Measurements from ENCODE around the gene ATRN.
A peak's percentile ranks its signal among the peaks of the same experiment; 100 is the strongest.
"Not testable (repeated sequence)": the region's sequence is repeated elsewhere in the genome, so short reads cannot be mapped to it uniquely, and the experiment has no call there.

The ATRN gene

GRCh38 chr20:3510110-3510509 lies 39.3 kb downstream of the ATRN start:
- intact Hi-C loops (cut with DNase I): no loop called here
- no peak for DNase-seq

GRCh38 chr20:3512239-3512638 lies 41.4 kb downstream of the ATRN start:
- intact Hi-C loops (cut with DNase I): not testable (repeated sequence)

GRCh38 chr20:3514012-3514642 lies 43.3 kb downstream of the ATRN start:
- intact Hi-C loops (cut with DNase I): no loop called here
- DNase-seq: no peak

More at GRCh38 chr20:3512239-3512638, 41.4 kb downstream of the ATRN start:
- not testable (repeated sequence) for DNase-seq

GRCh38 chr20:3515379-3516170 lies 44.8 kb downstream of the ATRN start:
- intact Hi-C loops (cut with DNase I): no loop called here
- no peak for DNase-seq

GRCh38 chr20:3521852-3522740 lies 51.3 kb downstream of the ATRN start:
- intact Hi-C loops (cut with DNase I): no loop called here

DNA sequence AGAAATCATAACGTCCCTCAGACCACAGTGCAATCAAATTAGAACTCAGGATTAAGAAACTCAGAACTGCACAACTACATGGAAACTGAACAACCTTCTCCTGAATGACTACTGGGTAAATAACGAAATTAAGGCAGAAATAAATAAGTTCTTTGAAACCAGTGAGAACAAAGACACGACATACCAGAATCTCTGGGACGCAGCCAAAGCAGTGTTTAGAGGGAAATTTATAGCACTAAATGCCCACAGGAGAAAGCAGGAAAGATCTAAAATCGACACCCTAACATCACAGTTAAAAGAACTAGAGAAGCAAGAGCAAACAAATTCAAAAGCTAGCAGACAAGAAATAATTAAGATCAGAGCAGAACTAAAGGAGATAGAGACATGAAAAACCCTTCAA lies 53.9 kb downstream of the ATRN start:
- intact Hi-C loops (cut with DNase I); DNase-seq: not testable (repeated sequence)

More at GRCh38 chr20:3521852-3522740, 51.3 kb downstream of the ATRN start:
- DNase-seq: peak in 1 of 10 donors; percentile 47

GRCh38 chr20:3532089-3532615 lies 61.3 kb downstream of the ATRN start:
- no peak for DNase-seq
- intact Hi-C loops (cut with DNase I): no loop called here

DNA sequence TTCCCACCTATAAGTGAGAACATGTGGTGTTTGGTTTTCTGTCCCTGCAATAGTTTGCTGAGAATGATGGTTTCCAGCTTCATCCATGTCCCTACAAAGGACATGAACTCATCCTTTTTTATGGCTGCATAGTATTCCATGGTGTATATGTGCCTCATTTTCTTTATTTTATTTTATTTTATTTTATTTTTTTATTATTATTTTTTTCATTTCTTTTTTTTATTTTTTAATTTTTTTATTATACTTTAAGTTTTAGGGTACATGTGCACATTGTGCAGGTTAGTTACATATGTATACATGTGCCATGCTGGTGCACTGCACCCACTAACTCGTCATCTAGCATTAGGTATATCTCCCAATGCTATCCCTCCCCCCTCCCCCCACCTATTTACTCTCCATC lies 66.9 kb downstream of the ATRN start:
- intact Hi-C loops (cut with DNase I); DNase-seq: not testable (repeated sequence)

DNA sequence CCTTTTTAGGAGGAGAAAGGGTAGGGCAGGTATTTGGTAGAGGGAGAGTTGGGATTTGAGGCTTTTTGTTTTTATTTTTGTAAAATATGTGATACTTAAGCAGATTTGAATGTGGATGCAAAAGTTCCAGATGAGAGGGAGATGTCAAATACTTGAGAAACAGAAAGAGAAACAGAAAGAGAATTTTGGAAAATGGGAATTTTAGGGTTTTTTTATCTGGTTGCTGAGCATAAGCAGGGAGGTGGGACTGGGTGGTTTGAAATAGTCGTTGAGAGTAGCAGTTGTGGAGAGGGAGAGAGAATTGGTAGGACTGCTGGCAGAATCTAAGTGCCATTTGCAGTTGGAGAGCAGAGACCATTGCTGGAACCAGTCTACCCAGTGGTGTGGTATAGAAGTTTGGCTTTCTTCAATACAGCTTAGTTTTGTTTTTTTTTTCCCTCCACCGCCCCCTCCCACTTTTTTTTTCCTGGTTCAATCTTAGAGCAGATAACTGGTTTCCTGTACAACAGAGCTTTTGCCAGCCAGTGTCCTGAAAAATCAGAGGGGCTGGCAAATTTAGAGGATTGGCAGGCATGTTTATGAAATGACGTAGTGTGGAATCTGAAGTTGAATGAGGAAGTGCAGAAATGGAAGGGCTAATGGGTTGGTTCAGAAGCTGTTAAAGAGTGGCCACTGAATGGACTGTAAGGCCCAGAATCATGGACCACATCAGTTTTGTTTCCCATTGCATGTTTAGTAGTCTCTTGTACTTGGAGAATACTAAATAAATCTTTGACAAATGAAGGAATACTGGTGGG lies 68.7 kb downstream of the ATRN start:
- DNase-seq: no peak
- intact Hi-C loops (cut with DNase I): no loop called here

GRCh38 chr20:3541887-3542721 lies 71.3 kb downstream of the ATRN start:
- intact Hi-C loops (cut with DNase I): no loop called here
- no peak for DNase-seq

GRCh38 chr20:3543901-3544507 lies 73.2 kb downstream of the ATRN start:
- intact Hi-C loops (cut with DNase I): no loop called here
- DNase-seq: no peak

- intact Hi-C loops (cut with DNase I): no loop called here
- no peak for DNase-seq
These were observed 74.6 kb downstream of the ATRN start for GRCh38 chr20:3545401-3545925.

DNA sequence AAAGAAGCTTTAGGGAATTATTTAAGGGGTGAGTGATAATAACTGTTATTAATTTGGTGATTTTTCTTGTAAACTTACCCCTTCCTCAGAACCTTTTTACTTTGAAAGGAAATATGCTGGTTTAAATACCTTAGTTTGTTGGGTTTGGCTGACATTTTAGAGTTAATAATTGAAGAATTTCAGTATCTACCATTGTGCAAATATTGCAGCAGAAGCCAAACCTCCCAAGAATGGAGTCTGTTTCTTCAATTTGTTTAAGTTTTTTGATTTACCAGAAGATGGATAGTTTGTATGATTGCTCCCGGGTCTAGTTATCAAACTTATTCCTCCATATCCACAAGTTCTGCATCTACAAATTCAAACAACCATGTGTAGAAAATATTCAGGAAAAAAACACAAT lies 77.1 kb downstream of the ATRN start:
- intact Hi-C loops (cut with DNase I): no loop called here
- no peak for DNase-seq

DNA sequence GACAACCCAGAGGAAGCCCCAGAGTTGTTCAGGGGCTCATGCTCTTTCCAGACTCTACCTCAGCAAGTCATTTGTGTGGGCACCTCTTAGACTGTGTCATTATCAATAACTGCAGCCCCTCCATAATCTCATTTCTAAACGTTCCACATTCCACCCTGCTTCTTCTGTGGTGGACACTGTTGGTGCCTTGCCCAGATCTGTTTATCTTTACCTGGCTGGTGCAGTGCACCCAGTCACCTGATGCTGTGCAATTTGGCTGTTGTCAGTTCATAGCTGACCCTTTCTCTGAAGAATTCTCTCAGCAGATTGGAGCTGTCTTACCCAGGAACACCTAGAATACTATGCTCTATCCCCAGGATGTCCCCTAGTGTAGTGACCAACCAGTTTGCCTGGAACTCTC lies 80.0 kb downstream of the ATRN start:
- DNase-seq: no peak

DNA sequence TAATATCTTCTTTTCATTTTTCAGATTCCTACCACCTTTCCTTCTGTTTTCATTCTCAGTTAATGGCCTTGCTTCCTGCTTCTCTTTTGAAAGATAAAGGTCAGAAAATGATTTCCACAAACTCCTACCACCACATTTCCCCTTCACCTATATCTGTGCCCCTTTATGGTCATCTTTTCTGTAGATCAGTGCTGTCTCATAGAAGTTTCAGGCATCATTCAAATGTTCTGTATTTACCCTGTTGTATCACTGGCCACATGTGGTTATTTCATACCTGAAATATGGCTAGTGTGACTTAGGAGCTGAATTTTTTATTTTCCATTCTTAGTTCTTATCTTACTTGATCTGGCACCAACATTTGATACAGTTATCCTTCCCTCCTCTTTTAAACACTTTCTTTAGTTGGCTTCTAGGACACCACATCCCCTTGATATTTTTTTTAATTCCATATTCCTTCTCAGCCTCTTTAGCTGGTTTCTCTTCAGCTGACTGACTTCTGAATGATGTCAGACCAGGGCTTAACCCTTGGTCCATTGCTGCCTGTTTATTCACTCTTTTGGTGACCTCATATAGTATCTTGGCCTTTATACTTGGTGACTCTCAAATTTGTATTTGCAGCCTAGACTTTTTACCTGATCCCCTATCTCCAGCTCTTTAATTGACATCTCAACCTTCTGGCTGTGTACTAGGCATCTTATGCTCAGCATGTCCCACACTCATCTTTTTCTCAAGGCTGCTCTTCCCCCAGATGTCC lies 81.0 kb downstream of the ATRN start:
- DNase-seq: no peak
- intact Hi-C loops (cut with DNase I): no loop called here

More for the DNA sequence above, 80.0 kb downstream of the ATRN start:
- intact Hi-C loops (cut with DNase I): no loop called here

- intact Hi-C loops (cut with DNase I): no loop called here
- no peak for DNase-seq
These were observed 82.8 kb downstream of the ATRN start for GRCh38 chr20:3553663-3554062.

GRCh38 chr20:3557237-3557785 lies 86.5 kb downstream of the ATRN start:
- intact Hi-C loops (cut with DNase I): no loop called here
- DNase-seq: no peak

Measured in posterior cingulate gyrus (tissue), 11 donors.